ENCODE results near the gene CATSPER1.

DNA sequence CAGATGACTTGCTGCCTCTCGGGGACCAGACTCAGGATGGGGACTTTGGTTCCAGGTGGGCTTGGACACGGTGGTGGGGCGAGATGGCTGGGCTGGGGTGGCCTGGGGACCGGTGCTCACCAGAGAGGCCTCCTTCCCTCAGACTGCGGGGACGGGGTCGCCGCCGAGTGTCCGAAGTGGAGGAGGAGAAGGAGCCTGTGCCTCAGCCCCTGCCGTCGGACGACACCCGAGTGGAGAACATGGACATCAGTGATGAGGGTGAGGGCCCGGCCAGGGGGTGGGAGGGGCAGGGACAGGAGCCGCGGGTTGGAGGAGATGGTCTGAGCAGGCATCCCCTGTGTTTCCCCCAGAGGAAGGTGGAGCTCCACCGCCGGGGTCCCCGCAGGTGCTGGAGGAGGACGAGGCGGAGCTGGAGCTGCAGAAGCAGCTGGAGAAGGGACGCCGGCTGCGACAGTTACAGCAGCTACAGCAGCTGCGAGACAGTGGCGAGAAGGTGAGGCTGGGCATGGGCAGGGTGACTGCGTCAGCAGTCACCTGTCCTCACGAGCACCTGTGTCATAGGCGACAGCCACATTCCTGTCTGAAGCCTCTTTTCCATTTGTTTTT is 58.8 kb downstream of the CATSPER1 start:
- TF ChIP-seq, protein P1, sequence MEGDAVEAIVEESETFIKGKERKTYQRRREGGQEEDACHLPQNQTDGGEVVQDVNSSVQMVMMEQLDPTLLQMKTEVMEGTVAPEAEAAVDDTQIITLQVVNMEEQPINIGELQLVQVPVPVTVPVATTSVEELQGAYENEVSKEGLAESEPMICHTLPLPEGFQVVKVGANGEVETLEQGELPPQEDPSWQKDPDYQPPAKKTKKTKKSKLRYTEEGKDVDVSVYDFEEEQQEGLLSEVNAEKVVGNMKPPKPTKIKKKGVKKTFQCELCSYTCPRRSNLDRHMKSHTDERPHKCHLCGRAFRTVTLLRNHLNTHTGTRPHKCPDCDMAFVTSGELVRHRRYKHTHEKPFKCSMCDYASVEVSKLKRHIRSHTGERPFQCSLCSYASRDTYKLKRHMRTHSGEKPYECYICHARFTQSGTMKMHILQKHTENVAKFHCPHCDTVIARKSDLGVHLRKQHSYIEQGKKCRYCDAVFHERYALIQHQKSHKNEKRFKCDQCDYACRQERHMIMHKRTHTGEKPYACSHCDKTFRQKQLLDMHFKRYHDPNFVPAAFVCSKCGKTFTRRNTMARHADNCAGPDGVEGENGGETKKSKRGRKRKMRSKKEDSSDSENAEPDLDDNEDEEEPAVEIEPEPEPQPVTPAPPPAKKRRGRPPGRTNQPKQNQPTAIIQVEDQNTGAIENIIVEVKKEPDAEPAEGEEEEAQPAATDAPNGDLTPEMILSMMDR (IDR thresholded peaks at IDR 0.05): no peak
- TF ChIP-seq EZH2phosphoT487 (IDR thresholded peaks at IDR 0.05) (no peak), EZH2 (IDR thresholded peaks at IDR 0.05) (no peak)

All from neural progenitor cell (in vitro differentiated cells).